ENCODE results near the gene ATP5PD.

DNA sequence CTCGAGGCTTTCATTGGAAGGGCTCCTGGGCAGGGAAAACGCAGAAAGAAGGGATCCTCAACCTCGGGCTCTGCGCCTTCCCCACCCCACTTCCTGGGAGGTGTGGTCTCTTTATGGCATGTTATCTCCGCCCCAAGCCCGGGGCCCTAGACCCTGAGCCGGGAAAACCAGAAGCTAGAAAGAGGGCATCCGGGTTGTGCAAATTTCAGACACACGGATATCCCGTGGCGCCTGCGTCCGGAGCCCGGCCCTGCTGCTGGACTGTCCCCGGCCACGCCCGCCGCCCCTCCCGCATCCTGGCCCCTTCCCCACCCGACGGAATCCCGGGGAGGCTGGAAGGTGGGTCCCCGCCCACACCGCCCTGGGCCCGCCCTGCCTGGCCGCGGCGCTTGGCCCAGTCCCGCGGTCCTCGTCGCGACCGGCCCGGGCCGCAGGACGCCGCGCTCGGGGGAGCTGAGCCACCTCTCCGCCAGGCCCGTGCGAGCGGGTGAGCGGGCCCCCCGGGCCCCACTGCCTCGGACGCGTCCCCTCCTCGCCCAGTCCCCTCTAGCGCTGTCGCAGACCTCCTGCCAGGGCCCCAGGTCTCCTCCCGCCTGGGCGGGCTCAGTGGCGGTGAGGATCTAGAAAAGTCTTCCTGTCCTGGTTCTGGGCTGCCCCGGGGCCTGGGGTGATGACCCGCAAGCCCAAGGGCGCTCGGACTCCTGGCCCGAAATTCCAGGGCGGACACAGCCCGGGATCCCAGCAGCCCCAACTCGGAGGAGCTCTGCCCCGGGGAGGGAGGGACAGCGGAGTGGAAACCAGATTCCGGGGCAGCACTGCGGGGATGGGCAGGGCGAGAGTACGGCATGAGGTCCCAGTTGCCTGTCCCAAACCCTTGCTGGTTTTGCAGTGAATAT is 41.0 kb upstream of the ATP5PD start, which contains the start of gene SLC16A5:
- TF ChIP-seq POLR2AphosphoS5 (IDR thresholded peaks at IDR 0.05; ENCODE audit: low read depth) (0 out of 2 replicates have a peak, but pooled peaks have one; percentile 19), SPI1 (IDR thresholded peaks at IDR 0.05; ENCODE audit: borderline replicate concordance, low read depth) (no peak), GABPA (IDR thresholded peaks at IDR 0.05; ENCODE audit: low read depth) (no peak)
- TF ChIP-seq, protein P1, sequence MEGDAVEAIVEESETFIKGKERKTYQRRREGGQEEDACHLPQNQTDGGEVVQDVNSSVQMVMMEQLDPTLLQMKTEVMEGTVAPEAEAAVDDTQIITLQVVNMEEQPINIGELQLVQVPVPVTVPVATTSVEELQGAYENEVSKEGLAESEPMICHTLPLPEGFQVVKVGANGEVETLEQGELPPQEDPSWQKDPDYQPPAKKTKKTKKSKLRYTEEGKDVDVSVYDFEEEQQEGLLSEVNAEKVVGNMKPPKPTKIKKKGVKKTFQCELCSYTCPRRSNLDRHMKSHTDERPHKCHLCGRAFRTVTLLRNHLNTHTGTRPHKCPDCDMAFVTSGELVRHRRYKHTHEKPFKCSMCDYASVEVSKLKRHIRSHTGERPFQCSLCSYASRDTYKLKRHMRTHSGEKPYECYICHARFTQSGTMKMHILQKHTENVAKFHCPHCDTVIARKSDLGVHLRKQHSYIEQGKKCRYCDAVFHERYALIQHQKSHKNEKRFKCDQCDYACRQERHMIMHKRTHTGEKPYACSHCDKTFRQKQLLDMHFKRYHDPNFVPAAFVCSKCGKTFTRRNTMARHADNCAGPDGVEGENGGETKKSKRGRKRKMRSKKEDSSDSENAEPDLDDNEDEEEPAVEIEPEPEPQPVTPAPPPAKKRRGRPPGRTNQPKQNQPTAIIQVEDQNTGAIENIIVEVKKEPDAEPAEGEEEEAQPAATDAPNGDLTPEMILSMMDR (IDR thresholded peaks at IDR 0.05; ENCODE audit: insufficient read depth, low read length) = no peak
- TF ChIP-seq, protein P2, sequence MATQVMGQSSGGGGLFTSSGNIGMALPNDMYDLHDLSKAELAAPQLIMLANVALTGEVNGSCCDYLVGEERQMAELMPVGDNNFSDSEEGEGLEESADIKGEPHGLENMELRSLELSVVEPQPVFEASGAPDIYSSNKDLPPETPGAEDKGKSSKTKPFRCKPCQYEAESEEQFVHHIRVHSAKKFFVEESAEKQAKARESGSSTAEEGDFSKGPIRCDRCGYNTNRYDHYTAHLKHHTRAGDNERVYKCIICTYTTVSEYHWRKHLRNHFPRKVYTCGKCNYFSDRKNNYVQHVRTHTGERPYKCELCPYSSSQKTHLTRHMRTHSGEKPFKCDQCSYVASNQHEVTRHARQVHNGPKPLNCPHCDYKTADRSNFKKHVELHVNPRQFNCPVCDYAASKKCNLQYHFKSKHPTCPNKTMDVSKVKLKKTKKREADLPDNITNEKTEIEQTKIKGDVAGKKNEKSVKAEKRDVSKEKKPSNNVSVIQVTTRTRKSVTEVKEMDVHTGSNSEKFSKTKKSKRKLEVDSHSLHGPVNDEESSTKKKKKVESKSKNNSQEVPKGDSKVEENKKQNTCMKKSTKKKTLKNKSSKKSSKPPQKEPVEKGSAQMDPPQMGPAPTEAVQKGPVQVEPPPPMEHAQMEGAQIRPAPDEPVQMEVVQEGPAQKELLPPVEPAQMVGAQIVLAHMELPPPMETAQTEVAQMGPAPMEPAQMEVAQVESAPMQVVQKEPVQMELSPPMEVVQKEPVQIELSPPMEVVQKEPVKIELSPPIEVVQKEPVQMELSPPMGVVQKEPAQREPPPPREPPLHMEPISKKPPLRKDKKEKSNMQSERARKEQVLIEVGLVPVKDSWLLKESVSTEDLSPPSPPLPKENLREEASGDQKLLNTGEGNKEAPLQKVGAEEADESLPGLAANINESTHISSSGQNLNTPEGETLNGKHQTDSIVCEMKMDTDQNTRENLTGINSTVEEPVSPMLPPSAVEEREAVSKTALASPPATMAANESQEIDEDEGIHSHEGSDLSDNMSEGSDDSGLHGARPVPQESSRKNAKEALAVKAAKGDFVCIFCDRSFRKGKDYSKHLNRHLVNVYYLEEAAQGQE (IDR thresholded peaks at IDR 0.05; ENCODE audit: insufficient replicate concordance, low read depth) = no peak

Data from HL-60 (cell line).